ENCODE results near the gene CST9.

CST9 gene

DNA sequence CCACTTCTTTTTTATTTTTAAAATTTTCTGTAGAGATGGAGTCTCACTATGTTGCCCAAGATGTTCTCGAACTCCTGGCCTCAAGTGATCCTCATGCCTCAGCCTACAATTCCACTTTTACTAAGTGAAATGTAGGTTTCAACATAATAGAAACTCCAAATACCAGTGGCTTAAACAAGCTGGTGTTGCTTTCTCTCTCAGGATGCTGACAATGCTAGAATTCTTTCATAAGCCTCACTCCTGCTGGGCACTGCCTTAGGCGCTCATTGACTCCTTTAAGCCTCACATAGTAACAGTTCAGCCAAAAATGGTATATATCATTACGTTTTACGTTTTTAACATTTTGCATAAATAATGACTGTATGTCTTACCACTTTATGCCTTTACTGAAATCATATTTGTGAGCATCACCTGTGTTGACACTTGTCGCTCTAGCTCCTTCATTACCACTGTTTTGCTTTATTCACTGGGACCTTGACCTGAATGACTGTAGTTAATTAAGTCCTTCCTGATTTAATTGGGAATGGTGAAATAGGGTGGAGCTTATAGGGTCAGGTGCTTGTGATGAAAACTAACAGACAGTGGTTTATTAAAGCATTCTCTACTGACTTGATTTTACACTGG lies 3.9 kb upstream of the CST9 start:
- H4K20me1 ChIP-seq (ENCODE audit: insufficient read depth, low read length), result no peaks in the 10 kb centered on the region
- H3K27ac ChIP-seq (ENCODE audit: low read depth, low read length, poor library complexity, severe bottlenecking), result no peak overlapping the region
- H2AFZ ChIP-seq (ENCODE audit: low read length), result no peak overlapping the region
- H3K9me3 ChIP-seq (ENCODE audit: low read length), result no peaks in the 10 kb centered on the region
- no peak overlapping the region for H3K4me3 ChIP-seq (ENCODE audit: low read depth, low read length, poor library complexity, severe bottlenecking)
- H3K9ac ChIP-seq (ENCODE audit: low read length), result no peak overlapping the region
- no peak for TF ChIP-seq EZH2 (IDR thresholded peaks at IDR 0.05; ENCODE audit: borderline replicate concordance, low read length)
- TF ChIP-seq, protein P1, sequence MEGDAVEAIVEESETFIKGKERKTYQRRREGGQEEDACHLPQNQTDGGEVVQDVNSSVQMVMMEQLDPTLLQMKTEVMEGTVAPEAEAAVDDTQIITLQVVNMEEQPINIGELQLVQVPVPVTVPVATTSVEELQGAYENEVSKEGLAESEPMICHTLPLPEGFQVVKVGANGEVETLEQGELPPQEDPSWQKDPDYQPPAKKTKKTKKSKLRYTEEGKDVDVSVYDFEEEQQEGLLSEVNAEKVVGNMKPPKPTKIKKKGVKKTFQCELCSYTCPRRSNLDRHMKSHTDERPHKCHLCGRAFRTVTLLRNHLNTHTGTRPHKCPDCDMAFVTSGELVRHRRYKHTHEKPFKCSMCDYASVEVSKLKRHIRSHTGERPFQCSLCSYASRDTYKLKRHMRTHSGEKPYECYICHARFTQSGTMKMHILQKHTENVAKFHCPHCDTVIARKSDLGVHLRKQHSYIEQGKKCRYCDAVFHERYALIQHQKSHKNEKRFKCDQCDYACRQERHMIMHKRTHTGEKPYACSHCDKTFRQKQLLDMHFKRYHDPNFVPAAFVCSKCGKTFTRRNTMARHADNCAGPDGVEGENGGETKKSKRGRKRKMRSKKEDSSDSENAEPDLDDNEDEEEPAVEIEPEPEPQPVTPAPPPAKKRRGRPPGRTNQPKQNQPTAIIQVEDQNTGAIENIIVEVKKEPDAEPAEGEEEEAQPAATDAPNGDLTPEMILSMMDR (IDR thresholded peaks at IDR 0.05; ENCODE audit: low read length), result no peak
- H3K4me1 ChIP-seq (ENCODE audit: insufficient read depth, low read length, severe bottlenecking), result no peaks in the 10 kb centered on the region
- H3K36me3 ChIP-seq (ENCODE audit: insufficient read depth, low read length), result no peaks in the 10 kb centered on the region
- H3F3A ChIP-seq (ENCODE audit: insufficient read depth, low read length), result no peaks in the 10 kb centered on the region
- H3K9me2 ChIP-seq (ENCODE audit: low read depth, low read length), result no peaks in the 10 kb centered on the region
- no peak overlapping the region for H3K4me2 ChIP-seq (ENCODE audit: low read length)
- H3K79me2 ChIP-seq (ENCODE audit: insufficient read depth, low read length), result no peaks in the 10 kb centered on the region
- H3K27me3 ChIP-seq (ENCODE audit: insufficient read depth, low read length), result no peaks in the 10 kb centered on the region; the same call in 1 of the 2 replicates

DNA sequence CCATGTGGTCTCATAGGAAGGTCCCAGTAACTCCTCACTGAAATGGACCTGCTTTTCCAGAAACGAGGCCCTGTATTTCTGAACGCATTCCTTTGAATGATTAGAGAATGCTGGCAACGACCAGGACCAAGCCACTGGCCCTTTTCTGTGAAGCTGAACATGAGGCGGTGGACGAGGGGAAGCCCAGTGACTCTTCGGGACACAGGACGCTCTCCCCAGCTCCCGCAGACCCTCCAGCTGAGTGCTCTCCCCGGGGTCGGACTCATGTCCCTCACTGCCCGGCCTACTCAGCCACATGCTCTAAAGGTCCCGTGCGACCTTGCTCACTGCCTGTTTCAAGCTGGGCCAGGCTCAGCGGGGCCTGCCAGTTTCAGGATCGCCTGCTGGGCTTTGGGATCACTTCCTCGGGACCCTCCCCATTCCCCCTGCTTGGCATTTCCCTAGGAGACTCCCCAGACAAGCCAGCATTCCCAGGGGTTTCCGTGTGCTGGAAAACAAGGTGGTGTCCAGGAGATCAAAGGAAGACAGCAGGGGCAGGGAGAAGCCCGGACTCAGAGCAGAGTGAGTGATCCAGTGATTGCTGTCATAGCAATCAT lies 2.6 kb upstream of the CST9 start:
- Histone ChIP-seq H3K79me2 (ENCODE audit: insufficient read depth, low read length) (no peaks in the 10 kb centered on the region), H3K9me2 (ENCODE audit: low read depth, low read length) (no peaks in the 10 kb centered on the region), H3K4me3 (ENCODE audit: low read depth, low read length, poor library complexity, severe bottlenecking) (no peak overlapping the region), H3K27me3 (ENCODE audit: insufficient read depth, low read length) (no peaks in the 10 kb centered on the region; the same call in 1 of the 2 replicates), H2AFZ (ENCODE audit: low read length) (no peak overlapping the region), H4K20me1 (ENCODE audit: insufficient read depth, low read length) (no peaks in the 10 kb centered on the region), H3K36me3 (ENCODE audit: insufficient read depth, low read length) (no peaks in the 10 kb centered on the region), H3K27ac (ENCODE audit: low read depth, low read length, poor library complexity, severe bottlenecking) (no peak overlapping the region), H3K9me3 (ENCODE audit: low read length) (no peaks in the 10 kb centered on the region), H3K4me2 (ENCODE audit: low read length) (no peak overlapping the region), H3F3A (ENCODE audit: insufficient read depth, low read length) (no peaks in the 10 kb centered on the region), H3K9ac (ENCODE audit: low read length) (no peak overlapping the region), H3K4me1 (ENCODE audit: insufficient read depth, low read length, severe bottlenecking) (no peaks in the 10 kb centered on the region)
- TF ChIP-seq, protein P1 (IDR thresholded peaks at IDR 0.05; ENCODE audit: low read length), result no peak
- TF ChIP-seq EZH2 (IDR thresholded peaks at IDR 0.05; ENCODE audit: borderline replicate concordance, low read length), result no peak

DNA sequence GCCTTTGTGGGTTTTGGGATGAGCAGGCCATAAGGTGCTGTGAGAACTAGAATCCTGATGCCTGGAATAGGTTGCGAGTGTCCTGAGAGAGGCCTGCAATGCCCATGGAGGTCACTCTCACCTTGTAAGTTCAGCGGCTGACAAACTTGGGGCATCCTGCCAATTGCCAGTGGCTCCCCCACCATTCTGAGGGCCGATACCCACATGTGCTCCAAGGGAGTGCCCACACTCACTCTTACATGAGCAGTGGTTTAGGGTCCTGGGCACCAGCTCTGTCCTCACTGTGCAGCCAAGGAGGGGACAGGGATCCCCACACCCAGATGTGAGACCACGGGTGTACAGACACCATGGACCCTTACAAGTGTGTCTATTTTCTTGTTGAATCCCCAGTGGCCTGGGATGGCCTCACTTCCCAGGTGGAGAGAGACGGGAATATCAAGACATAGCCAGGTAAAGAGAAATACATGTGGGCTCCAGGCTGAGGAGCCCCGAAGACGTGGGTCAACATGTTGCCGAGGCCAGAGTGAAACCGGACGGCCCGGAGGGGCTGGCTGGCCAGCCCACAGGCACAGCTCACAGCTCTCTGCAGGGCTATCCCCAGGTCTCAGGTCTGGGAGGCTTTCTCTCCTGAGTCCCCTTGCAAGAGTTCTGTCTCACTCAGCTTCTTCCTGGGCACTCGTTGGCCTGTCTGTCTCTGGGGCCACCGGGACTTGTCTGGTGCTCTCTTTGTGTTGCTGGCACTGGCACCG lies 2.0 kb upstream of the CST9 start:
- H3K36me3 ChIP-seq (ENCODE audit: insufficient read depth, low read length), result no peaks in the 10 kb centered on the region
- no peaks in the 10 kb centered on the region for H3K79me2 ChIP-seq (ENCODE audit: insufficient read depth, low read length)
- H3K9me3 ChIP-seq (ENCODE audit: low read length), result no peaks in the 10 kb centered on the region
- H3K4me3 ChIP-seq (ENCODE audit: low read depth, low read length, poor library complexity, severe bottlenecking), result no peak overlapping the region
- H3F3A ChIP-seq (ENCODE audit: insufficient read depth, low read length), result no peaks in the 10 kb centered on the region
- H3K9ac ChIP-seq (ENCODE audit: low read length), result no peak overlapping the region
- H3K4me1 ChIP-seq (ENCODE audit: insufficient read depth, low read length, severe bottlenecking), result no peaks in the 10 kb centered on the region
- H3K4me2 ChIP-seq (ENCODE audit: low read length), result no peak overlapping the region
- H3K27me3 ChIP-seq (ENCODE audit: insufficient read depth, low read length), result no peaks in the 10 kb centered on the region; the same call in 1 of the 2 replicates
- no peaks in the 10 kb centered on the region for H4K20me1 ChIP-seq (ENCODE audit: insufficient read depth, low read length)
- no peak overlapping the region for H2AFZ ChIP-seq (ENCODE audit: low read length)
- no peaks in the 10 kb centered on the region for H3K9me2 ChIP-seq (ENCODE audit: low read depth, low read length)
- TF ChIP-seq EZH2 (IDR thresholded peaks at IDR 0.05; ENCODE audit: borderline replicate concordance, low read length), result no peak
- TF ChIP-seq, protein P1 (IDR thresholded peaks at IDR 0.05; ENCODE audit: low read length), result no peak
- no peak overlapping the region for H3K27ac ChIP-seq (ENCODE audit: low read depth, low read length, poor library complexity, severe bottlenecking)

Measured in OCI-LY1 (cell line).